ENCODE results near the gene ZNF688. TPM values are rescaled to one million over a fixed set of nuclear protein-coding genes. Genes with fewer than 3 reads are reported as not detected.
"Not testable (repeated sequence)": the region's sequence is repeated elsewhere in the genome, so short reads cannot be mapped to it uniquely, and the experiment has no call there.

The ZNF688 gene
- total RNA-seq, 1 experiment from 2014 or later = 4.2 TPM

- Histone ChIP-seq H3K9me3 (replicated peaks) (no peaks in the 10 kb centered on the region), H3K27ac (no peak overlapping the region), H3K27me3 (no peaks in the 10 kb centered on the region), H3K4me3 (no peak overlapping the region), H3K4me1 (no peaks in the 10 kb centered on the region), H3K36me3 (peaks cover 10% of the 10 kb centered on the region)
- DNase-seq = peak in 1 of 2 experiments; percentile 17
Observed at GRCh38 chr16:30556125-30556473, 15.4 kb downstream of the ZNF688 start.

GRCh38 chr16:30555315-30556124 lies 16.0 kb downstream of the ZNF688 start:
- H3K9me3 ChIP-seq (replicated peaks) = no peaks in the 10 kb centered on the region
- no peak for DNase-seq
- no peaks in the 10 kb centered on the region for H3K27me3 ChIP-seq
- no peak overlapping the region for H3K27ac ChIP-seq
- no peak overlapping the region for H3K4me3 ChIP-seq
- no peaks in the 10 kb centered on the region for H3K4me1 ChIP-seq
- peaks cover 10% of the 10 kb centered on the region for H3K36me3 ChIP-seq

GRCh38 chr16:30554557-30555314 lies 16.8 kb downstream of the ZNF688 start:
- no peak for DNase-seq
- Histone ChIP-seq H3K27me3 (no peaks in the 10 kb centered on the region), H3K4me3 (no peak overlapping the region), H3K27ac (no peak overlapping the region), H3K9me3 (replicated peaks) (no peaks in the 10 kb centered on the region), H3K4me1 (no peaks in the 10 kb centered on the region), H3K36me3 (peaks cover 10% of the 10 kb centered on the region)

- Histone ChIP-seq H3K4me3 (no peak overlapping the region), H3K27ac (no peak overlapping the region), H3K4me1 (no peaks in the 10 kb centered on the region), H3K9me3 (replicated peaks) (no peaks in the 10 kb centered on the region), H3K36me3 (peaks cover 10% of the 10 kb centered on the region), H3K27me3 (no peaks in the 10 kb centered on the region)
- DNase-seq = no peak
Observed at GRCh38 chr16:30553393-30553899, 18.1 kb downstream of the ZNF688 start.

- Histone ChIP-seq H3K4me1 (no peaks in the 10 kb centered on the region), H3K27ac (no peak overlapping the region), H3K9me3 (replicated peaks) (no peaks in the 10 kb centered on the region), H3K36me3 (peaks cover 10% of the 10 kb centered on the region), H3K27me3 (no peaks in the 10 kb centered on the region), H3K4me3 (no peak overlapping the region)
- no peak for DNase-seq
Observed at GRCh38 chr16:30552956-30553355, 18.6 kb downstream of the ZNF688 start.

GRCh38 chr16:30551781-30552180 lies 19.7 kb downstream of the ZNF688 start:
- no peak for DNase-seq
- Histone ChIP-seq H3K9me3 (replicated peaks) (no peaks in the 10 kb centered on the region), H3K27me3 (no peaks in the 10 kb centered on the region), H3K4me1 (no peaks in the 10 kb centered on the region), H3K27ac (no peak overlapping the region), H3K36me3 (peaks cover 10% of the 10 kb centered on the region), H3K4me3 (no peak overlapping the region)

GRCh38 chr16:30548416-30549253 lies 22.9 kb downstream of the ZNF688 start:
- Histone ChIP-seq H3K36me3 (peaks cover 4% of the 10 kb centered on the region), H3K4me1 (0 out of 2 replicates have a peak, but pooled peaks cover 2% of the 10 kb centered on the region), H3K4me3 (no peak overlapping the region), H3K9me3 (replicated peaks) (no peaks in the 10 kb centered on the region), H3K27me3 (no peaks in the 10 kb centered on the region), H3K27ac (no peak overlapping the region)
- no peak for DNase-seq

- no peak overlapping the region for H3K27ac ChIP-seq
- H3K36me3 ChIP-seq = no peaks in the 10 kb centered on the region
- H3K4me3 ChIP-seq = no peak overlapping the region
- DNase-seq = no peak
- H3K9me3 ChIP-seq (replicated peaks) = no peaks in the 10 kb centered on the region
- no peaks in the 10 kb centered on the region for H3K27me3 ChIP-seq
- H3K4me1 ChIP-seq = peaks cover 8% of the 10 kb centered on the region
Observed at GRCh38 chr16:30546115-30546514, 25.4 kb downstream of the ZNF688 start.

- H3K4me1 ChIP-seq = peaks cover 8% of the 10 kb centered on the region
- H3K4me3 ChIP-seq = no peak overlapping the region
- DNase-seq = no peak
- no peaks in the 10 kb centered on the region for H3K27me3 ChIP-seq
- no peak overlapping the region for H3K27ac ChIP-seq
- no peaks in the 10 kb centered on the region for H3K9me3 ChIP-seq (replicated peaks)
- H3K36me3 ChIP-seq = no peaks in the 10 kb centered on the region
Observed at GRCh38 chr16:30543067-30543466, 28.4 kb downstream of the ZNF688 start.

- no peak overlapping the region for H3K27ac ChIP-seq
- H3K27me3 ChIP-seq = no peaks in the 10 kb centered on the region
- H3K9me3 ChIP-seq (replicated peaks) = no peaks in the 10 kb centered on the region
- no peak overlapping the region for H3K4me3 ChIP-seq
- no peaks in the 10 kb centered on the region for H3K36me3 ChIP-seq
- peak in 1 of 2 experiments; percentile 29 for DNase-seq
- H3K4me1 ChIP-seq = peaks cover 8% of the 10 kb centered on the region
Observed at GRCh38 chr16:30541502-30542329, 29.8 kb downstream of the ZNF688 start.

GRCh38 chr16:30540916-30541464 lies 30.5 kb downstream of the ZNF688 start:
- DNase-seq, H3K4me1 ChIP-seq: not testable (repeated sequence)

GRCh38 chr16:30539986-30540526 lies 31.5 kb downstream of the ZNF688 start:
- H3K27me3 ChIP-seq; H3K9me3 ChIP-seq (replicated peaks); H3K4me3 ChIP-seq; DNase-seq; H3K36me3 ChIP-seq; H3K27ac ChIP-seq; H3K4me1 ChIP-seq: not testable (repeated sequence)

More at GRCh38 chr16:30540916-30541464, 30.5 kb downstream of the ZNF688 start:
- H3K36me3 ChIP-seq; H3K4me3 ChIP-seq; H3K27ac ChIP-seq; H3K9me3 ChIP-seq (replicated peaks); H3K27me3 ChIP-seq: not testable (repeated sequence)

All from SJCRH30 (cell line).